Iris pigment epithelial cell (primary cell): ENCODE data around the gene PRDM16.
A peak's percentile ranks its signal among the peaks of the same experiment; 100 is the strongest.

Source experiments
- DNase-seq: peaks from one replicate; pipeline ENCODE4 v3.0.0-alpha.2; 2011; ENCODE audit warnings: low read depth

Gene PRDM16

DNA sequence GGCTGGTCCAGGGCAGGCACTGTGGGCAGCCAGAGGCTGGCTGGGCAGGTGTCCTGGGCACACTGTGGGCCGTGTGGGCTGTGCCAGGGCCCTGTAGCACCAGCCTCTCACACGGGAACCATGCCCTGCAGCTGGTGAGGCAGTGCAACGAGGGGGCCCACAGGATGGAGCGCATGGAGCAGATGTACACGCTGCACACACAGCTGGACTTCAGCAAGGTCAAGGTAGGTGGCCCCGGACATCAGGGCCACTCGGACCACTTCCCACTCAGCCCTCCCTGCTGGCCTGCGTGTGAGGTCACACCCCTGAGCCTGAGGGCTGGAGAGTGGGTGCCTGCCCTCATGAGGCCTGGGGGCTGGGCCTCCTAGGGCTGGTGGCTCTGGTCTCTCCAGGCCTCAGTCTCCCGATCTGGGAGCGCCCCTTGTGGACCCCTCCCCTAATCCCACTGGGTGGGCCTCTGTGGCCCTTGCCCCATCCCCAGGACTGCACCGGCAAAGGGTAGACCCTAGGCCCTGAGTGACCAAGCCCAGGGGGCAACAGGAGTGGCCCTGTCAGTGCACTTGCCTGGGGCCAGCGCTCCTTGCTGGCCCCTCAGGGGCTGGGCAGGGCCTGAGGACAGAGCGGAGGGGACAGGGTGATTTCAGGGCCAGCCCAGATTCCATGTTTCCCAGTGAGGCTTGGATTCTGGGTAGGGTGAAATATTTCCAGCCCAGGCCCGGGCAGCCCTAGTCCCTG, 407.0 kb downstream of the PRDM16 start:
- no peak for DNase-seq

DNA sequence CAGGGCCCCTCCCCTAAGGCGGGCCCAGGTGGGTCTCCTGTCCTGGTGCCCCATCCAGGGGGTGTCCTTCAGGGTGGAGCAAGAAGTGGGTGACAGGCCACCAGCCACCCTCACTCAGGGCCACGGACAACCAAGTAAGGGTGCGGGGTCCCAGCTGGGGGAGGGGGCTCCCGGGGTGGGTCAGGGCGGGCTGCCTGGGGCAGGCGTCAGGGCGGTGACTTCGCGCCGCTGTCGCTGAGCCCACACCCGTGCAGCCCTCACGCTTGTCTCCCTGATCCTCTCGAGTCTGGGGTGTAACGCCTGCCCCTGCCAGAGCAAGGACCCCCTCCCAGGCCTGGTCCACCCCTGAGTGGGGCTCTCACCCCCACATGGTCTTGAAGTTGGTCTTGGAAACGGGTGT, 407.7 kb downstream of the PRDM16 start:
- no peak for DNase-seq

DNA sequence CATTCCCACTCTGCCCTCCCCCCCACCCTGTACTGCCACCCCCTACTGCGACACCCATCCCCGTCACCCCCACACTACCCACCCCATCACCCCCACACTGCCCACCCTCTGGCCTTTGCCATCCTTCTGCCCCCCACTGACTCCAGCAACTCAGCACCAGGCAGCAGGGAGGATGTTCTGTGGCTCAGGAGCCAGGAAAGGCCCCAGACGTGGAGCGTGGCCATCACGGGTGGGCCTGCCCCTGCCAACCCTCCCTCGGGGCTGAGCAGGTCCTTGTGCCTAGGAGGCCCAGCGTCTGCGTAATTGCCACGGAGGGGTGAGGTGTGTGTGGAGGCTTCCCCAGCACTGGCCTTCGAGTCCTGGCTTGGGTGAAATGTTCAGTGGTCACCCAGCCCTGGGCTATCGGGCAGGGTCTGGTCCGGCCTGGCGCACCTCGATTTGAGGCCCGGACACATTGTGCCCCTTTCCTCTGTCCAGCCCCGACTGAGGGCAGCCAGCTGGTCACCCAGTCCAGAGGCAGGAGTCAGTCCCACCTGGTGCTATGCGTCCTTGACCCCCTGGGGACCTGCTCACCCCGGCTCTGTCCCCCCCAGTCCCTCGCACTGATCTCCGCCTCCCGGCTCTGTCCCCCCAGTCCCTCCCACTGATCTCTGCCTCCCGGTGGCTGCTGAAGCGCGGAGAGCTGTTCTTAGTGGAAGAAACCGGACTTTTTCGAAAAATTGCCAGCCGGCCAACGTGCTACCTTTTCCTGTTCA, 408.4 kb downstream of the PRDM16 start:
- DNase-seq = no peak

DNA sequence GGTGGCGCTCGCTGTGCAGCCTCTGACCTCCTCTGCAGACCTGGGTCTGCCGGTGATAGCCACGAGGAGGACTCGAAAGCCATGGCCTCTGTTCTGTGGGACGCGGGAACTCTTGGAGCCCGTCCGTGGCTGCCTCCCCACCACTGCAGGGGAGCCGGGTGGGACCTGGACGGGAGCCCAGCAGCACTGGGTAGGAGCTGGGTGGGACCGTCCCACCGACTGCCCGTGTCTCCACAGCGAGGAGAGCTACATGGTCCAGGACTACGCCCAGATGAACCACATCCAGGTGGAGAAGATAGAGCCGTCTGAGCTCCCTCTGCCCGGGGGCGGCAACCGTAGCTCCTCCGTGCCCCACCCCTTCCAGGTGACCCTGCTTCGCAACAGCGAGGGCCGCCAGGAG, 409.2 kb downstream of the PRDM16 start:
- no peak for DNase-seq

DNA sequence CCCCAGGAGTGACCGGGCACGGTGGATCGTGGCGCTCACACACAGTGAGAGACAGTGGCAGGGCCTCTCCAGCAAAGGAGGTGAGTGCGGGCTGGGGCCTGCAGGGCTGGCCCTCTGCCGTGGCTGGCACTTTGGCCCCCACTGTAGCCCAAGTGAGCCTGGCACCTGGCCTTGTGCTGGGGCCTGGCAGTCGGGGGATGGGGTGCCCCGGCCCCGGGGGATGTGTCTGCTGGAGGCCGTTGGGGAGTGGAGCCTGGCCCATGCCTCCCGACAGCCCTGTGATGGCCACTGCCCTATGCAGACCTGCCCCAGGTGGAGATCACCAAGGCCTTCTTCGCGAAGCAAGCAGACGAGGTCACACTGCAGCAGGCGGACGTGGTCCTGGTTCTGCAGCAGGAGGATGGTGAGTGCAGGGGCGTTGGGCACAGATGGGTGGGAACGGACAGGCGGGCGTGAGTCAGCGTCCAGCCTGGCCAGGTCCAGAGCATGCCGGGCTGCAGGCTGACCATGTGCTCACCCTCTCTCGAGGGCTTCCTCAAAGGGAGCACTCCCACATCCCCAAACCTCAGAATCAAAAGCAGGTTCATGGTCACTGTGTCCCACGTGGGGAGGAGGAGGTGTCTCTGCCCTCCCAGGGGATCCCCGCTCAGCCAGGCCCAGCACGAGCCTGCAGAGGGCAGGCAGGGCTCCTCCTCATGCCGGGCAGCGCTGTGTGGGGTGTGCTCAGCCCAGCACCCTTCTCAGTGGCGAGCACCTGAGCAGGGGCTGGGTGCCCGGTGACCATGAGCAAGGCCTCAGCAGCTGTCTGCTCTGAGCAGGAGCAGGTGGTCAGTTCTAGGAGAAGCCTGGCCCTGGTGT, 410.7 kb downstream of the PRDM16 start:
- DNase-seq = no peak

DNA sequence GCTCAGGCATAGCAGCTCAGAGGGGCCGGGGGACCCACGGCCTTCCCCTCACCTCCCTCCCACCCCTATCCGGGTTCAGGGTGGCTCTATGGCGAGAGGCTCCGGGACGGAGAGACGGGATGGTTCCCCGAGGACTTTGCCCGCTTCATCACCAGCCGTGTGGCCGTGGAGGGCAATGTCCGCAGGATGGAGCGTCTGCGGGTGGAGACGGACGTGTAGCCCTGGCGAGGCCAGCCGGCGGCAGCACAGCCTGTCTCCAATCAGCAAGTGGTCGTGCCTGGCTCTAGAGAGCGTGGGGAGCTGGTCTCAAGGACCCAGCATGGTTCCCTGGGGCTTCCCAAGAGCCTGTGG, 411.3 kb downstream of the PRDM16 start:
- no peak for DNase-seq

DNA sequence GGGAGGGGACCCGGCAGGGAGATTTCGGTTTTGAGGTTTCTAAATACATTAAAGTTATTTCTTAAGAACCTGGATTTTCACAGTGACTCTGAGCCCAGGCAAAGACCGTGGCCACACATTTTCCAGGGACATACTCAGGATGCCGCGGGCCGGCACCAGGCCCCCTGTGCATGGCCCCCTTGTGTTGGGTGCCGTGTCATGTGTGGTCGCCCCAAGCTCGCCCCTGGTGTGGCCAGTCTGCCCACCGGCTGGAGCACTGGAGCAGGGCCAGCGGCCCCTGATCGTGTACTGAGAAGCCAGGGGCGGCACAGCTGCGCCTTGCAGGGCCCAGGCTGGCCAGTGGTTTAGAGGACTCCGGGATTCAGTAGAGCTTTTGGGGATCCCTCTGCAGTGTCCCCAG, 412.0 kb downstream of the PRDM16 start:
- DNase-seq = no peak

DNA sequence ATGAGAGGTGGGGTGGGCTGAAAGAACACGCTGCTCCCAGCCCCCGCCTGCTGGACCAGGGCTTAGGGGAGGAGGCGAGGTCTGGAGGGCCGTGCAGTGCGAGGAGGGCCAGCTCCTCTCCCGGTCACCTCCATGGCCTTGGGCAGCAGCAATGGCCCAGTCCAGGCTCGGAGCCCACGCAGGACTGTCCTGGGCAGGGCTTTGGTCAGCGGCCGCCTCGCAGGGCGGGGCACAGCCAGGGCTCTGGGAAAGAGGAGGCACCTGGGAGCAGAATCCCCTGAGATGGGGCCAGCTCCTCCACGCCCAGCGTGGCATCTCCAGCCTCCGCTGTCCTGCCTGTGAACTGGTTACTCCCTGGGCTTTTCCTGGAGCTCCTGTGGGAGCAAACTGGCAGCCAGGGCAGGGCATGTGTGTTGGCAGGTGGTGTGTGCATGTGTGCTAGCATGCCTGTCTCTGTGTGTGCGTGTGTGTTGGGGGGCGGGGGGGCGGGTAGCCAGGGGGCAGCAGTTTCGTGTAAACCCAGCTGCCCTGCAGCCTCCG, 412.9 kb downstream of the PRDM16 start:
- DNase-seq = no peak

DNA sequence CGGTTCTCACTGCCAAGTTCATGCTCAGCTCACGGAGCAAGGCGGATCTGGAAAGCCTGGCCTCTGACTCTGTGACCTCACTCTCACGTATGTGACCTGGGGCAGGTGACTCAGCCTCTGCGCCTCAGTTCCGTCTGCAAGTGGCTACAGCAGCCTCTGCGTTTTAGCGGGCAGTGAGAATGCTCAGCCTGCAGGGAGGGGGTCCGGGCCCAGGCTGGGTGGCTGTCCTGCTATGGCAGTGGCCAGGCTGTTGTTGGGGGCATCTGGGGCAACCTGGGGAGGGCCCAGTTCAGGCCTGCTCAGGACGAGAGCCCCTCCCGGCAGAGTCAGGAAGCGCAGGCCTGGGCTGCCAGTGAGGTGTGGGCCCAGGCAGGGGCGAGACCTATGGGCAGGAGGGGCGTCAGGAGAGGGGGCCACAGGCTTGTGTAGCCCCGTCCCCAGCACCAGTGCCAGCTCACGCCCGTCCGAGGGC, 413.4 kb downstream of the PRDM16 start:
- DNase-seq = peak; percentile 22

DNA sequence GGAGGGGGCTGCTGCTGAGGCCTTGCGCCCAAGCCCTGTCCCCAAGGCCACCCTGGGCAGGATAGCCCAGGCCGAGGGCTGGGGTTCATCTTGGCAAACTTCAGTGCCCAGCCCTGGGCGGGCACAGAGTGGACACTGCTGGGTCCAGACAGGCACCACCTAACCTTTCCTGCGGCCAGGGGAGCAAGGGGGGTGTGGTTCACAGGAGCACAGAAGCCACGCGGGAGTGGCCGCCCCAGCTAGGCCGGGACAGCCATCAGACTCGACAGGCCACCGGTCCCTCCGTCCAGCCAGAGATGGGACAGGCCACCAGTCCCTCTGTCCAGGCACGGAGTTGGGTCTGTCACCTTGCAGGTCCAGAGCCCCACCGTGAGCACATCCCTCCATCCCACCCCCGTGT, 414.4 kb downstream of the PRDM16 start:
- no peak for DNase-seq

DNA sequence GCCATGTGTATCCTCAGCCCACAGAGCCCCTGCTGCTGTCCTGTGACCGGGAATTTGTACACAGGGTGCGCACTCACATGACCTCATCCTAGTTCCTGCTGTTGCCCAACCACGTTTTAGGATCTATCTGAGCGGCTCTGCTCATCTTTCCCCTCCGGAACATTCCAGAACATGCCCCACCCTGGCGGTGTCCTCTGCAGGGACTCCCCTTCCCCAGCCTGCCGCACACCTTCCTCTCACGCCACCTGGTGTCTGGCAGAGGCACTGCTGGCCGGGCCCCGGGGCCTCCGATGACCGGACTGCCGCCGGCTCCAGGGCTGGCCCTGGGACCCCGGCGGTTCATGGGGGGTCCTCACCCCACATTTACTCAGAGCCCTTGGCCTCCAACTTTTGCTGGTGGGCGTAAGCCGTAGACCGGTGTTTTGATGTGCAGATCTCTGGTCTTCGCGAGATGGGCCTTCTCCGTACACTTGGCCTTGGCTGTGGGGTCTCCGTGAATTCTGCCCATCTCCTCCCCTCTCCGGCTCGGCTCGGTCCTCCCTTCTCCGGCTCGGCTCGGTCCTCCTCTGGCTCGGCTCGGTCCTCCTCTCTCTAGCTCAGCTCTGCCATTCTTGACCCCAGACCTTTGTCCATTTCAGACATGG, 414.9 kb downstream of the PRDM16 start:
- DNase-seq = no peak

DNA sequence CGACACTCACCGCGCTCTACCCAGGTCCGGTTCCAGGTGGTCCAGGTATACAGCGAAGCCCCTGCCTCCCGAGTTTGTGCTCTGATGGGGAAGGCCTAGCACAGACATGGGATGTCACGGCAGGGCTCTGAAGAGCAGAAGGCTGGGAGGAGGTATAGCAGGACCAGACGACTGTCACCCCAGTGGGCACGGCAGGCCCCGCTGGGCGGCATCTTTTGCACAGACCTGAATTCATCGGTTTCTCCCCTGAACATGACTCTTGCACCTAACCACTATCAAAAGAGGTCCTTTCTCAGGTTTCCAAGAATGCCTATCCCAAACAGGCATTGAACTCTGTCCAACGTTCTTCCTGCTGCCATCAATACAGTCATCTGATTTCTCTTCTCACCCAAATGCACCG, 416.0 kb downstream of the PRDM16 start:
- DNase-seq = no peak
